GM12892 (cell line): ENCODE data around the gene PRODH2.

Experiments
- POLR2A ChIP-seq: IDR thresholded peaks from 2 replicates; pipeline ENCODE4 v1.6.1; 2011; ENCODE audit warnings: low read depth, low read length, control low read depth
- POLR2AphosphoS5 ChIP-seq: IDR thresholded peaks from 2 replicates; pipeline ENCODE4 v1.6.1; 2011; ENCODE audit warnings: low read depth, low read length, control low read depth
- TAF1 ChIP-seq: IDR thresholded peaks from 2 replicates; pipeline ENCODE4 v1.6.1; 2011; ENCODE audit warnings: low read depth, mild to moderate bottlenecking, control low read depth, low read length, borderline replicate concordance

- TF ChIP-seq POLR2AphosphoS5 (no peak), POLR2A (no peak), TAF1 (no peak)
Observed at GRCh38 chr19:35856546-35857149, 44.0 kb upstream of the PRODH2 start, which contains the start of gene KIRREL2.
